NT2/D1 (cell line): ENCODE results near the gene NTN3.

ENCODE experiments used
- SUZ12 ChIP-seq: IDR thresholded peaks from 2 replicates; pipeline ENCODE4 v1.6.1; 2011; ENCODE audit not compliant: insufficient read length, insufficient read depth; ENCODE audit errors: extremely low read depth
- YY1 ChIP-seq: IDR thresholded peaks from 2 replicates; pipeline ENCODE4 v1.6.1; 2011; ENCODE audit not compliant: insufficient read length, insufficient read depth

DNA sequence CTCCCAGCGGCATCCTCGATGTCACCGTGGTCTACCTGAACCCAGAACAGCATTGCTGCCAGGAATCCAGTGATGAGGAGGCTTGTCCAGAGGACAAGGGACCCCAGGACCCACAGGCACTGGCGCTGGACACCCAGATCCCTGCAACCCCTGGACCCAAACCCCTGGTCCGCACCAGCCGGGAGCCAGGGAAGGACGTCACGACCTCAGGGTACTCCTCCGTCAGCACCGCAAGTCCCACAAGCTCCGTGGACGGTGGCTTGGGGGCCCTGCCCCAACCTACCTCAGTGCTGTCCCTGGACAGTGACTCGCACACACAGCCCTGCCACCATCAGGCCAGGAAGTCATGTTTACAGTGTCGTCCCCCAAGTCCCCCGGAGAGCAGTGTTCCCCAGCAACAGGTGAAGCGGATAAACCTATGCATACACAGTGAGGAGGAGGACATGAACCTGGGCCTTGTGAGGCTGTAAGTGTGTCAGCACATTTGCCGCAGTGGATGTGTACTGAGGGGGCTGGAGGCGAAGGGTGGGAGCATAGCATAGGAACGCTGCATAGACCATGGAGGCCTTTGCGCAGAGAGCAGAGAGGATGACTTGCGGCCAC is 14.4 kb upstream of the NTN3 start:
- TF ChIP-seq YY1 (no peak), SUZ12 (no peak)
